K562 (cell line): Measurements from ENCODE around the gene IL4R.

ENCODE experiments used
- BCL6 ChIP-seq: fragments of 250-450 bp; sonication (Bioruptor Pico); IDR thresholded peaks from 2 replicates; pipeline ENCODE4 v1.4.0; 2020
- BCLAF1 ChIP-seq, 2 experiments: fragments of 450-650 bp in 1 of 2; IDR thresholded peaks; 2 replicates each; pipeline ENCODE4 v1.6.1; 2011 to 2017; ENCODE audit warnings: low read depth in 2 of 2, antibody characterized with exemption in 1 of 2, borderline replicate concordance in 1 of 2, low read length in 1 of 2, mild to moderate bottlenecking in 1 of 2, mixed read lengths in 1 of 2; ENCODE audit not compliant: control insufficient read depth in 1 of 2
- E2F1 ChIP-seq: sonication (generic); formaldehyde crosslinking; IDR thresholded peaks from 2 replicates; pipeline ENCODE4 v1.8.1; 2023; ENCODE audit warnings: mild to moderate bottlenecking, missing genetic modification reagents, moderate library complexity
- ELF4 ChIP-seq: fragments of 450-650 bp; formaldehyde crosslinking; IDR thresholded peaks from 2 replicates; pipeline ENCODE4 v1.4.0; 2022; ENCODE audit warnings: missing genetic modification characterization
- FOXA3 ChIP-seq, 2 experiments: fragments of 450-650 bp in 1 of 2; sonication (generic) in 1 of 2; formaldehyde crosslinking; IDR thresholded peaks in 1 of 2; conservative IDR thresholded peaks in 1 of 2; 2 replicates each; pipeline versions ENCODE4 v1.4.0 to v1.8.0; 2020 to 2022; ENCODE audit warnings: mild to moderate bottlenecking in 2 of 2, missing genetic modification reagents in 1 of 2
- KLF6 ChIP-seq: fragments of 250-450 bp; sonication (Bioruptor Pico); IDR thresholded peaks from 2 replicates; pipeline ENCODE4 v1.4.0; 2020; ENCODE audit warnings: mild to moderate bottlenecking, moderate library complexity, borderline replicate concordance
- MAX ChIP-seq: sonication (generic); formaldehyde crosslinking; IDR thresholded peaks from 2 replicates; pipeline ENCODE4 v1.9.0; 2022; ENCODE audit warnings: mild to moderate bottlenecking, missing genetic modification reagents
- POLR2A ChIP-seq: fragments of 450-650 bp; conservative IDR thresholded peaks from 2 replicates; pipeline ENCODE4 v1.6.1; 2016
- SP1 ChIP-seq: sonication (generic); formaldehyde crosslinking; IDR thresholded peaks from 2 replicates; pipeline ENCODE4 v1.8.1; 2022; ENCODE audit warnings: mild to moderate bottlenecking, missing genetic modification reagents
- ZNF644 ChIP-seq: fragments of 200-800 bp; sonication (Bioruptor generic); IDR thresholded peaks from 2 replicates; pipeline ENCODE4 v1.6.1; 2016; ENCODE audit warnings: low read depth, missing genetic modification characterization, missing compliant biosample characterization
- TF ChIP-seq, protein P1 (sequence below), 2 experiments: fragments of 450-650 bp; formaldehyde crosslinking in 1 of 2; IDR thresholded peaks; 2 replicates each; pipeline versions ENCODE4 v1.4.0 to v1.6.1; 2014 to 2020; ENCODE audit warnings: mild to moderate bottlenecking in 2 of 2, borderline replicate concordance in 1 of 2, low read depth in 1 of 2

- TF ChIP-seq FOXA3 (CRISPR knock-in tag; conservative IDR thresholded peaks at IDR 0.05 in 1 of 2, IDR thresholded peaks at IDR 0.05 in 1 of 2) (no peak), SP1 (CRISPR knock-in tag) (no peak), MAX (CRISPR knock-in tag) (no peak), ZNF644 (tag) (no peak), POLR2A (no peak), BCLAF1 (IDR thresholded peaks at IDR 0.05; ENCODE audit: borderline replicate concordance in 1 of 2, control insufficient read depth in 1 of 2, low read depth in 2 of 2, low read length in 1 of 2) (no peak), BCL6 (CRISPR knock-in tag) (no peak), KLF6 (CRISPR knock-in tag) (no peak), E2F1 (CRISPR knock-in tag) (no peak), ELF4 (no peak)
- TF ChIP-seq, protein P1, sequence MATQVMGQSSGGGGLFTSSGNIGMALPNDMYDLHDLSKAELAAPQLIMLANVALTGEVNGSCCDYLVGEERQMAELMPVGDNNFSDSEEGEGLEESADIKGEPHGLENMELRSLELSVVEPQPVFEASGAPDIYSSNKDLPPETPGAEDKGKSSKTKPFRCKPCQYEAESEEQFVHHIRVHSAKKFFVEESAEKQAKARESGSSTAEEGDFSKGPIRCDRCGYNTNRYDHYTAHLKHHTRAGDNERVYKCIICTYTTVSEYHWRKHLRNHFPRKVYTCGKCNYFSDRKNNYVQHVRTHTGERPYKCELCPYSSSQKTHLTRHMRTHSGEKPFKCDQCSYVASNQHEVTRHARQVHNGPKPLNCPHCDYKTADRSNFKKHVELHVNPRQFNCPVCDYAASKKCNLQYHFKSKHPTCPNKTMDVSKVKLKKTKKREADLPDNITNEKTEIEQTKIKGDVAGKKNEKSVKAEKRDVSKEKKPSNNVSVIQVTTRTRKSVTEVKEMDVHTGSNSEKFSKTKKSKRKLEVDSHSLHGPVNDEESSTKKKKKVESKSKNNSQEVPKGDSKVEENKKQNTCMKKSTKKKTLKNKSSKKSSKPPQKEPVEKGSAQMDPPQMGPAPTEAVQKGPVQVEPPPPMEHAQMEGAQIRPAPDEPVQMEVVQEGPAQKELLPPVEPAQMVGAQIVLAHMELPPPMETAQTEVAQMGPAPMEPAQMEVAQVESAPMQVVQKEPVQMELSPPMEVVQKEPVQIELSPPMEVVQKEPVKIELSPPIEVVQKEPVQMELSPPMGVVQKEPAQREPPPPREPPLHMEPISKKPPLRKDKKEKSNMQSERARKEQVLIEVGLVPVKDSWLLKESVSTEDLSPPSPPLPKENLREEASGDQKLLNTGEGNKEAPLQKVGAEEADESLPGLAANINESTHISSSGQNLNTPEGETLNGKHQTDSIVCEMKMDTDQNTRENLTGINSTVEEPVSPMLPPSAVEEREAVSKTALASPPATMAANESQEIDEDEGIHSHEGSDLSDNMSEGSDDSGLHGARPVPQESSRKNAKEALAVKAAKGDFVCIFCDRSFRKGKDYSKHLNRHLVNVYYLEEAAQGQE (IDR thresholded peaks at IDR 0.05; ENCODE audit: borderline replicate concordance) = no peak
- TF ChIP-seq, protein P1 (CRISPR knock-in tag; IDR thresholded peaks at IDR 0.05; ENCODE audit: low read depth) = no peak
These were observed 3.5 kb downstream of the IL4R start for GRCh38 chr16:27317320-27317719.
